NT2/D1 (cell line): Measurements from ENCODE around the gene VAMP5.
"Not testable (repeated sequence)": the region's sequence is repeated elsewhere in the genome, so short reads cannot be mapped to it uniquely, and the experiment has no call there.

Experiments used
- DNase-seq: peaks from one replicate; pipeline ENCODE4 v3.0.0-alpha.2; 2011; ENCODE audit warnings: low read depth, low spot score
- H3K27me3 ChIP-seq: 2 replicates; pipeline ENCODE4 v1.6.0; 2011; ENCODE audit warnings: mild to moderate bottlenecking; ENCODE audit not compliant: insufficient read length, insufficient read depth
- H3K36me3 ChIP-seq: 2 replicates; pipeline ENCODE4 v1.6.1; 2011; ENCODE audit warnings: mild to moderate bottlenecking, low read length, mixed read lengths; ENCODE audit not compliant: insufficient read depth, insufficient read length
- H3K4me1 ChIP-seq: 2 replicates; pipeline ENCODE4 v1.5.1; 2011; ENCODE audit not compliant: insufficient read depth, insufficient read length
- H3K4me3 ChIP-seq: 2 replicates; pipeline ENCODE4 v1.5.1; 2011; ENCODE audit warnings: low read depth; ENCODE audit not compliant: insufficient read length
- H3K9ac ChIP-seq: 2 replicates; pipeline ENCODE4 v1.6.0; 2011; ENCODE audit warnings: low read depth; ENCODE audit not compliant: insufficient read length
- H3K9me3 ChIP-seq: 2 replicates; pipeline ENCODE4 v1.5.1; 2011; ENCODE audit warnings: mild to moderate bottlenecking, low read length; ENCODE audit not compliant: insufficient read depth
- SUZ12 ChIP-seq: IDR thresholded peaks from 2 replicates; pipeline ENCODE4 v1.6.1; 2011; ENCODE audit not compliant: insufficient read length, insufficient read depth; ENCODE audit errors: extremely low read depth
- YY1 ChIP-seq: IDR thresholded peaks from 2 replicates; pipeline ENCODE4 v1.6.1; 2011; ENCODE audit not compliant: insufficient read length, insufficient read depth
- ZNF274 ChIP-seq: IDR thresholded peaks from 2 replicates; pipeline ENCODE4 v1.6.1; 2011; ENCODE audit warnings: mild to moderate bottlenecking, low read depth, low read length

VAMP5 gene

GRCh38 chr2:85540133-85540648 is 44.0 kb upstream of the VAMP5 start:
- no peak for TF ChIP-seq YY1
- TF ChIP-seq ZNF274: no peak
- H3K36me3 ChIP-seq: peaks cover 56% of the 10 kb centered on the region
- no peaks in the 10 kb centered on the region for H3K9me3 ChIP-seq
- DNase-seq: no peak
- H3K27me3 ChIP-seq: no peaks in the 10 kb centered on the region
- peaks cover 2% of the 10 kb centered on the region for H3K4me1 ChIP-seq
- peak overlapping the region; percentile 99 for H3K4me3 ChIP-seq
- H3K9ac ChIP-seq: peak overlapping the region; percentile 99

DNA sequence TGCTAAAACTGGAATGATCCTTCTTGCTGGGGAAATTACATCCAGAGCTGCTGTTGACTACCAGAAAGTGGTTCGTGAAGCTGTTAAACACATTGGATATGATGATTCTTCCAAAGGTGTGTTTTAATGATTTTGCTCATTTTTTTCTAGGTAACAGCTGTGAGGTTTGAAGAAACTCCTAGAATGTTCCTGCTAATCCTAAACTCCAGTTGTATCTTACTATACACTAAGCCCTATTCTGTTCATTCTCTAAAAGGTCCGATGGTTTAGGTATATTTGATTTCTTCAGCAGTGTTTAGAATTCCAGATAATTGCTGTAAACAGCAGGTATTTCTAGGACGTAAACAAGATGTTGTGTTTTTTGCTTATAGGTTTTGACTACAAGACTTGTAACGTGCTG is 43.0 kb upstream of the VAMP5 start:
- DNase-seq: no peak
- H3K9me3 ChIP-seq: no peaks in the 10 kb centered on the region
- H3K4me3 ChIP-seq: peak overlapping the region; percentile 99
- TF ChIP-seq SUZ12 (no peak), ZNF274 (no peak), YY1 (no peak)
- H3K27me3 ChIP-seq: no peaks in the 10 kb centered on the region
- no peak overlapping the region for H3K9ac ChIP-seq
- peaks cover 65% of the 10 kb centered on the region for H3K36me3 ChIP-seq
- peaks cover 2% of the 10 kb centered on the region for H3K4me1 ChIP-seq

GRCh38 chr2:85541753-85542457 is 42.3 kb upstream of the VAMP5 start:
- Histone ChIP-seq H3K36me3 (peaks cover 65% of the 10 kb centered on the region), H3K9ac (no peak overlapping the region), H3K9me3 (no peaks in the 10 kb centered on the region), H3K27me3 (no peaks in the 10 kb centered on the region), H3K4me1 (peaks cover 2% of the 10 kb centered on the region), H3K4me3 (peak overlapping the region; percentile 4)
- TF ChIP-seq ZNF274 (no peak), SUZ12 (no peak), YY1 (no peak)
- no peak for DNase-seq

- no peak for TF ChIP-seq YY1
- no peak for TF ChIP-seq ZNF274
- TF ChIP-seq SUZ12: no peak
- Histone ChIP-seq H3K4me1 (peaks cover 2% of the 10 kb centered on the region), H3K27me3 (no peaks in the 10 kb centered on the region), H3K36me3 (peaks cover 67% of the 10 kb centered on the region), H3K9ac (no peak overlapping the region), H3K9me3 (no peaks in the 10 kb centered on the region), H3K4me3 (no peak overlapping the region)
- DNase-seq: no peak
Observed at GRCh38 chr2:85542777-85543176, 41.5 kb upstream of the VAMP5 start.

GRCh38 chr2:85544254-85544691 is 40.0 kb upstream of the VAMP5 start:
- not testable (repeated sequence) for H3K27me3 ChIP-seq, DNase-seq, H3K9me3 ChIP-seq, H3K4me3 ChIP-seq, H3K9ac ChIP-seq, H3K4me1 ChIP-seq
- H3K36me3 ChIP-seq: peaks cover 78% of the 10 kb centered on the region

- H3K36me3 ChIP-seq: peaks cover 74% of the 10 kb centered on the region
- not testable (repeated sequence) for DNase-seq, H3K9ac ChIP-seq, H3K27me3 ChIP-seq, H3K9me3 ChIP-seq, H3K4me1 ChIP-seq, H3K4me3 ChIP-seq
Observed at GRCh38 chr2:85544915-85545779, 39.1 kb upstream of the VAMP5 start.

DNA sequence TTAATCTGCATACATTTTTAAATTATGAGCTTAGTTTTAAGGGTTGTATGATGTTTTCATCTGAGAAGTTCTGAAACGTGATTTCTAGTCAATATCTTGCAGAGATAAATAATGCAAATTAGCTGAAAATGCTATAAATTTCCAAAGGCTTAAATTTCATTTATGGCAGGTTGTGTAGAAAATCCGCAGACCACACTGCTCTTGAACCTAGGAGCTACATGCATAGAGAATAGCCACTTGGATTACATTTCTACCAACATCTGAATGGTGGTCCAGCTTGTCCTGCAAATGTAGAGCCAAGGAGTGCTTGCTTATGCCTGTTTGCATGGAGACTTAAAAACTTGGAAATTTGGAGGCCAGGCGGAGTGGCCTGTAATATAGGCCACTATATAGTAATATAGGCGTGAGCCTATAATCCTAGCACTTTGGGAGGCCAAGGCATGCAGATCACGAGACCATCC is 38.4 kb upstream of the VAMP5 start:
- Histone ChIP-seq H3K4me3 (no peak overlapping the region), H3K36me3 (peaks cover 74% of the 10 kb centered on the region), H3K4me1 (peaks cover 2% of the 10 kb centered on the region), H3K9ac (no peak overlapping the region), H3K27me3 (no peaks in the 10 kb centered on the region), H3K9me3 (no peaks in the 10 kb centered on the region)
- no peak for TF ChIP-seq ZNF274
- no peak for TF ChIP-seq SUZ12
- no peak for TF ChIP-seq YY1
- no peak for DNase-seq
